ENCODE data around the gene PTPRJ. TPM values are rescaled to one million over a fixed set of nuclear protein-coding genes. Genes with fewer than 3 reads are reported as not detected.
A peak's percentile ranks its signal among the peaks of the same experiment; 100 is the strongest.

PTPRJ gene
- total RNA-seq, 6 experiments from 2014 or later: 12.5 to 33.0 (median 19.8) TPM

- TF ChIP-seq CTCF (IDR thresholded peaks at IDR 0.05): no peak
- TF ChIP-seq POLR2A (IDR thresholded peaks at IDR 0.05): no peak
- no peaks in the 10 kb centered on the region for H3K27me3 ChIP-seq
- no peak overlapping the region for H3K4me3 ChIP-seq
- WGBS (ENCODE audit: insufficient coverage, low coverage, low lambda C conversion rate, missing lambda C conversion rate): 41% methylated on average over 2 of the region's 3 CpGs
- H3K36me3 ChIP-seq: no peaks in the 10 kb centered on the region
- no peaks in the 10 kb centered on the region for H3K9me3 ChIP-seq
- peak; percentile 19 to 55 (median 42) for ATAC-seq
- DNase-seq: peak in 1 of 3 donors; percentile 25
- peak overlapping the region in 1 of 3 donors; percentile 0 for H3K27ac ChIP-seq
- H3K4me1 ChIP-seq: peaks cover 0 to 52% (median 1%) of the 10 kb centered on the region in 4 donors
- intact Hi-C loops (cut with DNase I): no loop called here
Observed at GRCh38 chr11:48033918-48034341, 53.6 kb downstream of the PTPRJ start.

- intact Hi-C loops (cut with DNase I): no loop called here
- peak in 1 of 3 donors; percentile 47 for DNase-seq
Observed at GRCh38 chr11:48034926-48035871, 54.8 kb downstream of the PTPRJ start.

GRCh38 chr11:48036011-48036410 is 55.7 kb downstream of the PTPRJ start:
- WGBS (ENCODE audit: insufficient coverage, low coverage, low lambda C conversion rate, missing lambda C conversion rate): 77% methylated on average over 1 of the region's 1 CpG
- Histone ChIP-seq H3K36me3 (no peaks in the 10 kb centered on the region), H3K4me1 (peaks cover 0 to 41% (median 2%) of the 10 kb centered on the region in 4 donors), H3K27me3 (no peaks in the 10 kb centered on the region), H3K27ac (no peak overlapping the region), H3K9me3 (no peaks in the 10 kb centered on the region), H3K4me3 (no peak overlapping the region)
- TF ChIP-seq CTCF (IDR thresholded peaks at IDR 0.05) (no peak), POLR2A (IDR thresholded peaks at IDR 0.05) (no peak)
- DNase-seq (peak in 1 of 3 donors; percentile 5), ATAC-seq (no peak)
- intact Hi-C loops (cut with DNase I): no loop called here

More at GRCh38 chr11:48034926-48035871, 54.8 kb downstream of the PTPRJ start:
- Histone ChIP-seq H3K4me1 (peaks cover 0 to 46% (median 1%) of the 10 kb centered on the region in 4 donors), H3K9me3 (no peaks in the 10 kb centered on the region), H3K27ac (no peak overlapping the region), H3K27me3 (no peaks in the 10 kb centered on the region), H3K36me3 (no peaks in the 10 kb centered on the region), H3K4me3 (no peak overlapping the region)
- peak in 2 of 4 donors; percentile 8 to 13 for ATAC-seq
- WGBS (ENCODE audit: insufficient coverage, low coverage, low lambda C conversion rate, missing lambda C conversion rate): 72% methylated on average over 13 of the region's 14 CpGs
- TF ChIP-seq POLR2A (IDR thresholded peaks at IDR 0.05) (no peak), CTCF (IDR thresholded peaks at IDR 0.05) (no peak)

GRCh38 chr11:48036466-48036865 is 56.1 kb downstream of the PTPRJ start:
- ATAC-seq (no peak), DNase-seq (no peak)
- intact Hi-C loops (cut with DNase I): no loop called here
- peaks cover 0 to 41% (median 4%) of the 10 kb centered on the region in 4 donors for H3K4me1 ChIP-seq
- H3K9me3 ChIP-seq: no peaks in the 10 kb centered on the region
- TF ChIP-seq CTCF (IDR thresholded peaks at IDR 0.05) (no peak), POLR2A (IDR thresholded peaks at IDR 0.05) (no peak)
- WGBS (ENCODE audit: insufficient coverage, low coverage, low lambda C conversion rate, missing lambda C conversion rate): 74% methylated on average over 4 of the region's 4 CpGs
- H3K36me3 ChIP-seq: no peaks in the 10 kb centered on the region
- H3K4me3 ChIP-seq: no peak overlapping the region
- H3K27me3 ChIP-seq: no peaks in the 10 kb centered on the region
- no peak overlapping the region for H3K27ac ChIP-seq

All from right lobe of liver (tissue), 6 donors.